DMS 273 treated with DMSO at 0.1 percent for 48 hours (cell line): Measurements from ENCODE around the gene CD34.
A peak's percentile ranks its signal among the peaks of the same experiment; 100 is the strongest.

Experiments used
- DNase-seq: peaks from one replicate; lab custom pipeline; 2025; lab: John Stamatoyannopoulos, UW

CD34 gene

DNA sequence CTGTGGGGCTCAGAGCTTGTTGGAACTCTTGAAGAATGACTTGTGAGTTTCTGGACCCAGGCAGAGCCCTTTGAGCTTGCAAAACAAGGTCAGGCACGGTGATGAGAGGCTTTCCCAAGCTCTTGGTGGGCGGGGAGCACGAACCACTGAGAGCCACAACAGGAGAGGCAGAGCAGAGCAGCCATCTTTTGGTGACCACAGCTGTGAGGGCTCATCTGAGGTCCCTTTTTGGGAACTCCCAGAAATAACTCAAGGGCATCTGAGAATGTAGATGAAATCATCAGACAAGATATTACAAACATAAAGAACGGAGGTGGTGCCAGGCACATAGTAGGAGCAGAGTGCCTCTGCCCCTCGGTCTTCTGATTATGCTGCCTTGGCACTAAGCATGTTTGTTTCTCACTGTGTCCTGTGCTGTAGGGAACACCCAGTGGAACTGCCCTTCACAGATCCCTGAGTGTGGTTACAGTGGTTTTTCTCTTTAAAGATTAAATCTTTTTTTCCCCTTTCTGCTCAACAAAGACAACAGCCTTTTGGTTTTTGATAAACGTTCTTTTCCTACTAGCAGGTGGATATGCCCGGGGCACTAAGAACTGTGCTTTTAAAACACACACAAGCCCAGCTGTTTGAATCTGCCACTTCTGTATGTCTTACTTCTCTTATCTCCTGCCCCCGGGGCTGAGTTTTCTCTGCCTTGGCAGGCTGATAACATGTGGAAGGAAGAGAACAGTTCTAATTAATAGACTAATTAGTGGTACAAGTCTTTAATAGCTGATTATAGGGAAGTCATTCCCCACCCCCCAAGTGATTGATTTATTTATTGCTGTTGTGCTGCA lies 37.7 kb downstream of the CD34 start:
- no peak for DNase-seq

DNA sequence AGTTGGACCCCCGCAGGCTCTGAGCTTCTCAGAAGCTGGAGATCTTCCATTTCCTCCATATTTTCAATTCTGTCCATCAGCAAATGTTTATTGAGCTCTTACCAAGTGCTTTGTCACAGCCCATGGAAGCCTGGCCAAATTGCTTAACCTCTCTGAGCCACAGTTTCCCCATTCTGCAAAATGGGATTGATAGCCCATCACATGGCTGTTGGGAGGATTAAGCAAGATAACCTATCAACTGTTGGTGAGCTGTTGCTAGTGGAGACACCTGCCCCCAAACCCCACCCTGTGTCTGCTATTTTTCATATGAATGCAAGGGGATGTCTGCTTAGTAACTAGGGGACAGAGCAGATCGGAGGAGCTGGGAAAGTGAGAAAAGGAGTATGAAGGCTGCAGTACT lies 38.3 kb downstream of the CD34 start:
- no peak for DNase-seq

DNA sequence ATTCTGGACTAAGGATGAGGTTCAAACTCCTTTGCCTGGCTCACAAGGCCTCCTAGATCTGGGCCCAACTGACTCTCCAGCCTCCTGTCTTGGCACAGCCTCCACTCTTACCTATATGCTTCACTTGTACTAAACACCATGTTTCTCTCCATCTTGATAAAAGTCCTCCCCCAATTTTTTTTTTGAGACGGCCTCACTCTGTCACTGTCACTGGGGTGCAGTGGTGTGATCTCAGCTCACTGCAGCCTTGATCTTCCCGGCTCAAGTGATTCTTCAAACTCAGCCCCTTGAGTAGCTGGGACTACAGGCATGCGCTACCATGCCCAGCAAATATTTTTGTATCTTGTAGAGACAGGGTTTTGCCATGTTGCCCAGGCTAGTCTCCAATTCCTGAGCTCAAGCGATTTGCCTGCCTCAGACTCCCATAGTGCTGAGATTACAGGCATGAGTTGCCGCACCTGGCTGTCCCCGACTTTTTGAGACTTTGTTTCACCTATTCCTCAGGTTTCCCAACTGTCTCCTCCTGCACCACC lies 39.7 kb downstream of the CD34 start:
- no peak for DNase-seq

DNA sequence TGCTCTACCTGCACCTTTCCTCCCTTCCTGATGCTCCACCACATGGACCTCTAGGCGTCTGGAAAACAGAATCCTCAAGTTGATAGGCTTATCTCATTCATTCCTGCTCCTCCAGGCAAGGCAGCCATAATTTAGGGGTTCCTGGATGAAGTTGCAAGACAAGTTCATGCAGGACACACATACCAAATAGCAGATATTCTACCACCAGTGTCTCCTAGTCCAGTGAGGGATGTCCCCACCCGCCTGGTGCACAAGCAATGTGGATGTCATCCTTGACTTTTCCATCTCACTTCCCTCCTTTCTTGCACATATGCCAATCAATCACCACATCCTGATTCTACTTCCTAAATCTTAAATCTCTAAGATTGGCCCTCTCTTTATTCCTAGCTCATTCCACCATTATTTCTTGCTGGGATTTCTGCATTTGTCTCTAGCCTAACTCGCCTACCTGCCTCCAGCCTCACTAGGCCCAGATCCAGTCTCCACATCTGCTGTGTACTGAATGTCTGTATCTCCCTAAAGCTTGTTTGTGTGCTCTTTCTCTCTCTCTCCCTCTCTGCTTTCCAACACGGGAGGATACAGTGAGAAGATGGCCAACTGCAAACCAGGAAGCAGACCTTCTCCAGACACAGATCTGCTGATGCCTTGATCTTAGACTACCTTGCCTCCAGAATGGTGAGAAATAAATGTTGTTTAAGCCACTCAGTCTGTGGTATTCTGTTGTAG lies 40.5 kb downstream of the CD34 start:
- DNase-seq: no peak

DNA sequence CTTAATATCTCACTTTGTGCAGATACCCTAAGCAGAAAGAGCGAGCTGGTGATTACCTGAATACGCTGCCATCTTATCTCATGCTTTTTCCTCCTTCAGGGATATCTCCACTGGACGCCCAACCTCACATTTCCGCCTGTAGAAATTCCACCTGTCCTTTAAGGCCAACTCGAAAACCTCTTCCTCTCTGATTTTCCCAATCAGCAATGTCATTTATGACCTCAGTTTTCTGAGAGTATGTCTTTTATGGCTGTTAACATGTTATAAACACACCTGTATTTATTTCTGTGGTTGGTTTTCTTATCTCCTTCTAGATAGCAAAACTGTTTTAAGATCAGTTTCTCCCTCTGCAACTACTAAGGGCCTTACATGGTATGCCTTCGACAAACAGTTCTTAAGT lies 41.1 kb downstream of the CD34 start:
- DNase-seq: no peak

DNA sequence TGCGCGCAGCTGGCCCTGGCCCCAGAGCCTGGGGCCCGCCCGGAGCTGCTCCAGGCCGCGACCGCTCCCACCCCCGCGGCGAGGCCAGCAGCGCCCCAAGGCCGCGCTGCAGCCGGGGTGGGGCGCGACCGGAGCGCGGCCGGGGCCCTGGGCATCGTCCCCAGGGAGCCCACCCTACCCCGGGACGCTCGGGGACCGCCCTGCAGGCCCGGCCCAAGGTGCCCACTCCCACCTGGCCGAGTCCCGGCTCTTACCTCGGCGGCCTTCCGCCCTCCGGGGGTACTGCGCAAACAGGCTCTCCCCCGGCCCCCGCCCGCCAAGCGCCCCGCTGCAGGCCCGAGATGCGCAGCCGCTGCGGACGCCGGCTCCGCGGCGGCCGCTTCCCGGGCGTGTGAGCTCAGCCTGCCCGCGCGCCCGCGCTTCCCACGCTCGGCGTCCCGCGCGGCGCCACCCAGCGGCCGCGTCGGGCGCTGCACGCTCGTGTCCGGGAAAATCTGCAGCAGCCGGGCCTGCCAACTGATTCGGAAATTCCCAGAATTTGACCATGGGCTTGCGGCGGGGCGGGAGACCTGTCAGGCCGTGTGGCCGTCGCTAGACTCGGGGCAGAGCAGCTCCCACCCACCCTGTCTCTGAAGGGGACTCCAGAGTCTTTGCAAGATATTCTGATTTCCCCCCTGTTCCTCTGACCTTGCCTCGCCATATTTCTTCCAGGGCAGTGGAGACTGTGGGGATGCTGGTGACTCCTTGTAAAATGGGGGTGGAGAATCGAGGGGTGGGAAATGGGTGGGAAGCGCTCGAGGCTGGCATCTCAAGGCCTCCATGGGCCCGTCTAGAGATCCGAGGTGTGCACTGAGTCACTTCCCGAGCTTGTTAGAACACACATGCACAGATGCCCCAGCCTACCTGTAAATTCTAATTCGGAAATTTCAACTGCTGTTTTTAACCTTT lies 41.9 kb downstream of the CD34 start:
- peak; percentile 29 for DNase-seq

DNA sequence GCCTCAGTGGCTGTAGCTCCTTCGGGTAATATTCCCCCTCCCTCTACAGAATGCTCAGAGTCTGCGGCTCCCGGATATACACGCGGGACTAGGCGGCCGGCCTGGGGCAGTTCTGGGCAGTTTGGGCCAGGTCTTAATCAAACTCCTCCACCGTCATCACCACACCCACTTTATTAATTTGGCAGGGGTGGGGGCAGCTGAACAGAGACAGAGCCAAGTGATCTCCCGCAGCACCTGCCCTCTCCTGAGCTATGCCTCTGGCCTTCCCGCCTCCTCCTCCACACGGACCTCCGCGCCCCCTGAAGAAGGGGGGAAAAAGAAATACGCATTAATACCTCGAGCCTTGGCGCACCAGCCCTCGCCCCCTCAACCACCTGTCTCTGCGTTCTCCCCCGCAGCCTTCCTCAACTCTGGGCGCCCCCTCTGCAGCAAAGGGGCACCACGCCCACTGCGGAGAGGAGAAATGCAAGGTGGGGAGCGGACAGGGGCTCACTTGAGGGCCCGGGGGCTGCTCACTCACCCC lies 42.6 kb downstream of the CD34 start:
- no peak for DNase-seq

DNA sequence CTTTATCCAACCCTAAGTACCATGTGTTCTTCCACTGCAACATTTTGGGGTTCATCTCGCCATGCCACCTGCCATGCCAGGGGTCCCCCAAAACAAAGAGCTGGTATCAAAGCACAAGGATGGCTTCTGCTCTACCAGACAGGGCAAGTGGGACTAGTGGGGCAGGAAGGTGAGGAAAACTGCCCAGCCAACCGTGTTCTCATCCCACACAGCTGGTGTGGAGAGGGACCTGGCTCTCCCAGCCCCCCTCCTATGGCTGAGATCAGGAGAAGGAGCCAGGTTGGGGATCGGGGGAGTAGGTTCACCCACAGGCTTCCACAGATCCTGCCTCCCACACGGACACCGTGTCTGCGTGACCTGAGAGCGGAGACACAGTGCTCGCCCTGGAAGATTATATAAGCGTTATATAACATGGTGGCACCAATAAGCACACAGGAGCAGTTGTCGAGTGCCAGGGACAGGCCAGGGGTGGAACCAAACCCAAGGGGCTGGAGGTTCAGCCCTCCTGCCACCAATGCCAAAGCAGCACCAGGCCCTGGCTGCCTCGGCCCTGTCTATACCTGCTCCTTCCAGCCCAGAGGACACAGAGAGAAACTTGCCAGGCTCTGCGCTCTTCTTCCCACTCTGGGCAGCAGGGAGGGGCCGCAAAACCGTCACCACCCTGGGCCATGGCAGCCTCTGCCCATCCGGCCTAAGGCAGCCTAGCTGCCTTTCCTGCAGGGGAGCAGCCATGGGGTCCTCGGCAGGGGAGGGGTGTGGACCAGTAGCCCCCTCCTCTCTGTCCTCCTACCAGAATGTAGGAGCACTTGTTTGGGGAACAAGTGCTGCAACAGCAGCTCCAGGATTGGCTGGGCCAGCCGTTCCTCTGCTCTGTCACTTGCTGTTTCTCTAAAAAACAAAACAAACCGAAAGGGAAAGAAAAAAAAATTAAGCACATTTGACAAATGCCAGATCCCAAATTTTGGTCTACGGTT lies 43.5 kb downstream of the CD34 start:
- no peak for DNase-seq

DNA sequence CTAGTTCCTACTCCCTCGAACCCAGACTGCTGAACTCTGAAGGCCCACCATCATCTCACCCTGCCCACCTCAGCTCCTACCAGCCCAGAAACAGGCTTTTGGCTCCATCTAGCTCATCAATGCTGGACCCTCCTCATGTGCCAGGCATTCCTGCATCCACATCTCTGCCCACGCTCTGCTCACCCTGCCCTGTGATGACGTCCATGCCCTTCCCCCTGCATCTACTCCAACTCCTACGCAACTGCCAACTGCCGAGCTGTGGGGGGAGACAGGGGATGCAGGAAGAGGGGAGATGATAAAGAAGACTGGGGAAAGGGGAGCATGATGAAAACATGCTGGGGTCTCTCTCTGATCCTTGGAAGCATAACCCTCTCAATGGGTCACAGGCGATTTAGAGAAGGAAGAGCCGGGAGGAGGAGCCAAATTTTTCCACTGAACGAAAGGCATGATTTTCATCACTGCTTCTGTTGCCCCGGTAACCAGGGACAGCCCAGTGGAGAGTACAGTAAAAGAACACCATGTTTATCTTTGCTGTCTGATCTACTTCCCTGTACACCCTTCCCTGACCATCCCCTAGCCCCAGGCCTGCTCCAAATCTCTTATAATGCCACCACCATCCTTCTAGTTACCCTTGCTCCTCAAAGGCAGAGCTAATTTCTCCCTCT lies 44.3 kb downstream of the CD34 start:
- DNase-seq: no peak

DNA sequence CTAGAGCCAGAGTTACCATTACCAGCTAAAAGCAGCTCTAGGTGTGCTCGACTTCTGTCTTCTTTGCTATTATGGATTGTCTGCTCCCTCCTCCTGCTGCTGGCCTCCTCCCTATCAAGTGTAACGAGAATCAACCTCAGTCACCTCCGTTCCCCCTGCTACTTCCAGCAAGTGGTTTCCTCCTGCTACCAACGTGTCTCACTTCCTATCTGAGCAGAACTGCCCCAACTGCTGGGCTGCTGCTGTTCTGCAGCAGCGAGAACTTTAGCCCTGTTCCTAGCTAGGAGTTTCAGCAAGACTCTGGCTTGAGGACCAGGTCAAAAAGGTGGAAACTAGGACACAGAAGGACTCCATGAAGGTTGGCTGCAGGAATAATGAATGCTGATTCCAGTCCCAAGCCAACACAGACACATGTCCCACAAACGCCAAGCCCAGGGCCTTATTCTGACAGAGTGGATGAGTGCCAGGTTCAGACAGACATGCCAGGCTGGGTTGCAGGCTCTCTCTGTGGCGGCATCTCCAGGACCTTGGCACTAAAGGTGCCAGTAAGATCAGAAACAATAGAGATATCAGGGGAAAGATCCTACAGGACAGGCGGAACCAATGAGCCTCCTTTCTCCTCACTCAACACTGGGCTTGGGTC lies 46.9 kb downstream of the CD34 start:
- DNase-seq: no peak

DNA sequence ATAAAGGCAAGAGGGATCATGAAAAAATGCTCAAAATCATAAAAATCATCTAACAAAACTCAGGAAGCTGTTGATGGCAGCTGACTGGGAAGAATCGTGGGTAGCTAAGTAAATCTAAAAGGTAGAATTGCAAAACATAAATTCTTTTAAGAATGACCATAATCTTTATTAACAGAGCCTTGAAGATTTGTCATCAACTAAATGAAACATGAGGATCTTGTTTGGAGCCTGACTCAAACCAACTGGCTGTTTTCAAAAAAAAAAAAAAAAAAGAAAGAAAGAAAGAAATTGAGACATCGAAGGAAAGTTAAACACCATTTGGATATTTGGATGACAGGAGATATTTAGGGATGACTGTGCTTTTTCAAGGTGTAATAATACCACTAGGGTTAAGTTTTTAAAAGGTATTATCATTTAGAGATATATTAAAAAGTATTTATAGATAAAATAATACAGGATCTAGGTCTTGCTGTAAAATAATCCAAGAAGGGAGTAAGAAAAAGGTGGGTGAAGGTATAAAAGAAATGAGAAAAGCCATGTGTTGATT lies 48.6 kb downstream of the CD34 start:
- no peak for DNase-seq

DNA sequence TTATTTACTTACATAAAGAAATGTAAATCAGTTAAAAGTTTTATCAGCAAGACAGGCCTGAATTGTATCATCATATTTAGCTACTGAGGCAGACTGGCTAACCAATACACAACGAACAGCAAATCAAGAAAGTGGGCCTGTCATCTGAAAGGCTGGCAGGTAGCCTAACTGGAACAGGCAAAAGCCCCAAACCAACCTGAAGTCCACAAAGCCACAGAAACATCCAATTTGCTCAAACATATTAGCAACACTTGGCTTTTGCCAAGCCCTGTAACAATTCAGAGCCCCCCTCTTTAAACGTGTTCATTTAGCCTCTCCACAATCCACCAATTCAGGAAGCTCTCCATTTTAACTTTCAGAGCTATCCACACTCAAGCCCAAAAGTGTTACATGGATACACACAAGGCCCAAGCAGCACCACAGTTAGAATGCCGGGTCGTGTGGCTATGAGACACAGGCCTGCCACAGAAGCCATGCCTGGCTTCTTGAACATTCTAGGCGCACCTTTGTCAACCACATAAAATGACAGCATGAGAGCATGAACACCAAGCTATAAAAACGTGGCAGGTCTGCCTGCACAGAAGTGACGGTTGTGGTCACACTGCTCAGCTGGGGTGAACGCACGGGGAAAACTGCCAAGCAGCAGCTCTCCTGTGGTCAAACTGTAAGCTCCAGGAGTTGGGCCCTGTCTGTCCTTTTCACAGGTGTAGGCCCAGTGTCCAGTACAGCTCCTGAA lies 49.3 kb downstream of the CD34 start:
- DNase-seq: no peak

DNA sequence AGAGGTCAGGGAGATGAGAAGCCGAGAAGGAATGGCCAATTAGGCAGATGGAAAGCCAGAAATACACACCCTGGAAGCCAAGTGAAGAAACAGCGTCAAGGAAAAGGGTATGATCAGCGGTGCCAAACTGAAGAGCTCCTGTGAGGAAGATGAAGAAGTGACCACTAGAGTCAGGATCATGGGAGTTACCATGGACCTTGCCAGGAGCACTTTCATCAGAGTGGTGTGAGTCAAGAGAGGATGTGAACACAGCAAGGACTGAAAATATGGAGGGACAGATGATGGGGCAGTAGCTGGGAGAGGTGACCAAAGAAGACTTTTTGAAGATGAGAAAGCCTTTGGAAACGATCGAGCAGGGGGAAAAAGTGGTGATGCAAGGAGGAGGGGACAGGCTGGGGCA lies 50.4 kb downstream of the CD34 start:
- no peak for DNase-seq

DNA sequence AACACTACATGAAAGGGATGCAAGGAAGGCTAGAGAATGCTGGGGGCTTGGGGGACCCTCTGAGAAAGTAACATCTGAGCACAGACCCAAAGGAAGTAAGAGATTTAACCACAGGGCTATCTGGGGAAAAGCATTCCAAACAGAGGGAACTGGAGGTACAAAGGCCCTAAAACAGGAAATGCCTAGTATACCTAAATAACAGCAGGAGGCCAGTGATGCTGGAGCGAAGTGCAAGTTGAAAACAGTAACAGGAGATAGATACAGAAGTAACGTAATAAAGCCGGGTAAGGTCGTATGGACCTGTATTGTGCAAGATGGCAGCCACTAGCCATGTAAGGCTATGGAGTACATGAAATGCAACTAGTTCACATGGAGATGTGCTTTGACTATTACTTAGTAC lies 52.1 kb downstream of the CD34 start:
- no peak for DNase-seq

DNA sequence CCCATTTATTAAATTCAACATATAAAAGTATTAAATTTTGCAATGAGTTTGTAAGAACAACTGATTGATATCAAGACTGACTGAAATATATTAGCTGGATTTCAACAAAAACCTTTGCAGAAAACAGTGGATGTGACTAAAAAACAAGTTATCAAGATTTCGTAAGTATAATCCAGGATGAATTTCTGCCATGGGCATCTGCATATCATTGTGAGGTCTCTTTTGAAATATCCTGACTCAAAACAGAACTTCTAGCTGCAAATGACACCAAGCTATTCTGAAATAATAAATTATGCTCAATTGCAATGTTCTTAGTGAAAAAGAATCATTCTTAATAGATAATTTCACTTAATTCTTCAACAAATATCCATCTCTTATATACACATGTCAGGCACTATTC lies 52.6 kb downstream of the CD34 start:
- DNase-seq: no peak

DNA sequence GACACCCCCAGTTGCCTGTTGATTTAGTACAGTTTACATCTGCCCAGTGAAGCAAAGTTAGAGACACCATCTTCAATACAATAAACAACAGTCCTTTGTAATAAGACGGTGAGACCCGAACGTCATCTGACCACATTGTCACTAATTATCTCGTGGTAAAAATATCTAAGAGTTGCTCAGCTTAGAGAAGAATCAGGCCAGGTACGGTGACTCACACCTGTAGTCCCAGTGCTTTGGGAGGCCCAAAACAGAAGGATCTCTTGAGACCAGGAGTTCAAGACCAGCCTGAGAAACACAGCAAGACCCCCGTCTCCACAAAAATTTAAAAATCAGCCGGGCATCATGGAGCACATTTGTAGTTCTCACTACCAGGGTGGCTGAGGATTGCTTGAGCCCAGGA lies 53.5 kb downstream of the CD34 start:
- DNase-seq: no peak

DNA sequence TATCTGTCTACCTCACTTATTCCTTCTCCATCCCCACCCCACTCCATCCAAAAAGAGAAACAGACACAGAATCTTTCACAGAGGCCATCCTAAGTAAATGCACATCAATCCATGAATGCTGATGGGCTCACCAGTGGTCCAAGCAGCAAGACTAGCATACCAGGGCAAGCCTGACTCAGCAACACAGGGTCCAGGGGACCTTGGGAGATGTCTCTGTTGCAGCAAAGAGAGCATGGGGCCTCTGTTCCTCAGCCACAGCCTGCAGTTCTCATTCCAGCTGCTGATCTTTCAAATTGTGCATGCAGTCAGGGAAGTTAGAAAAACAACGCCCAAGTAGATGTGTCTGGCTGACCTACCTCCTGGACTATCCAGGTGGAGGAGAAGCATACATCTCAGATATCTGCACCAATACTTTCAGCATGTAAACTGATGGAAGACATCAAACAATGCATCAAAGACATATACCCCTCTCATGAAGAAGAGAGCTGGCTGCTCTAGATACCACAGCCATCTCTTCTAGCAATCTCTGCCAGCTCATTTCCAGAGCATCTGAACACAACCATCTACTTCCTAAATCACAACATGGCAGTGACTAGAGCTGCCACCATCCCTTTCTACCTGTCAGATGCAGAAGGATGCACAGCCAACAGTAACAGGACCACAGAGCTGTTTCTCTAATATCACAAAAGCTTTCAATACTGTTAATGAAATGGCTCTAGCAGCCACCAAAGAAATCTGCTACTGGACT lies 54.5 kb downstream of the CD34 start:
- DNase-seq: no peak

DNA sequence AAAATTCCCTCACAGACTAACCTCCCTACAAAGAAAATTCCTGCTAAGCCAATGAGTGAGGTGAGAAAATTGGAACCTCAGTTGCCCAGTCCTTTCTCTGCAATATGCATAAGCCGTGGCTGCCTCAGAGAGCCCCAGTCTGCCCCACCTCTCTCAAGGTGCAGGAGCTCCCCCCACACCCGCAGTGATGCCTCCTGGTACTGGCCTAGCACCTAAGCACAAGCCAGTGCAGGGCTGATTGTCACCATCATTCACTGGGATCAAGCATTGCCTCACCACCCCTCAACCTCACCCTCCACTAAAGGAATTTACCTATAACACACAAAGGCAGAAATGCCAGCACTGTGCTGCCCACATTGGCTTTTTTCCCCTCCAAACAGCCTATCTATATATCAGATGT lies 56.9 kb downstream of the CD34 start:
- DNase-seq: no peak
